NCI-H1417 (cell line): Measurements from ENCODE around the gene LATS2.
"Not testable (repeated sequence)": the region's sequence is repeated elsewhere in the genome, so short reads cannot be mapped to it uniquely, and the experiment has no call there.

ENCODE experiments used
- DNase-seq, 3 experiments: peaks; one replicate each; lab custom pipeline; 2025; lab: John Stamatoyannopoulos, UW

Gene LATS2

DNA sequence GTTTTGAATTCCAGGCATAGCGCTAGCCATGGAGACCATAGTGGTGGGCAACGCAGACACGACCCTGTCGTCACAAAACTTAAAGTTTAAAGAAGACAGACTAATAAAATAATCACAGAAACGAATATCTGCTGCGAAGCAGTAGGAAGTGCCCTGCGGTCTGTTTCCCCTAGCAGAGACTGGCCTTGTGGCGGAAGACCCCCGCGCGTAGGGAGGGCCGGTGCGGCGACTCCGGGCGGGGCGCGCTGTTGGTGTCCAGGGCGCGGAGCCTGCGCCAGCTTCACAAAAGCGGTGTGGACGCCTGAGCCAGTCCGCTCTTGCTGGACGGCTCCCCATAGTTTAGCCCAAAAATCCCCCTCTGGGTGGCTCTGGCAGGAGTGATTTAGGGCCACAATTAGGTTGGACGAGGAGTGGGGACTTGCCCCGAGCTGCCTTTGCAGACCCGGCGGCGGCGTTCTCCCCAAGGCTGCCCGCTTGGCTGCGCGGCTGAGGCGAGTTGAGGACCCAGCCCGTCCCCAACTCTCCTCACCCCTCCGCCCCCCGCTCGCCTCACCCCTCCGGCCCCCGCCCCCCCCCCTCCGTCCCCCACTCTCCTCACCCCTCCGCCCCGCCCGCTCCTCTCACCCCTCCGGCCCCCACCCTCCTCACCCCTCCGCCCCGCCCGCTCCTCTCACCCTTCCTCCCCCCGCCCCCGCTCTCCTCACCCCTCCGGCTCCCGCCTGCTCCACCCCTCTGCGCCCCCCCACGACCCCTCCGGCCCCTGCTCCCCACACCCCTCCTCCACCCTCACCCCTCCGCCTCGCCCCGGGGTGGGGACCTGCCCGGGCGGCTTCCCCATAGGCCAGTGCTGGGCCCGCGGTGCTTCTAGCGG lies 14.2 kb upstream of the LATS2 start:
- DNase-seq: no peak

DNA sequence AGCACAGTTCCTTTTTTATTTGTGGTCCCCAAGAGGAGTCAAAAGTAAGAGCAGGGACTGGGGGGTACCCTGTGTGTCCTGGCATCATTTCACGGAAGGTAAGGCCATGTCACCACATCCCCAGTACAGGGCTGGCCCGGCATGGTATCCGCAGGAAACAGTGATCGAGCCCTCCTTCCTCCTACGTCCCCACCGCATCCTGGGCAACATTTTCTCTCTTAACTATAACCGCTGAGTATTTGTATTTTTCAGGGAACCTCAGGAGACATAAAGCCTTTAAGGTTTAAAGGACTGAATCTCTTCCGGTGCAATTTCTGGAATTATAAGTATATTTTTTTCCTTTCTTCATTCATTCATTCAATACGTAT lies 13.6 kb upstream of the LATS2 start:
- DNase-seq: no peak

GRCh38 chr13:21074546-21074945 lies 13.2 kb upstream of the LATS2 start:
- no peak for DNase-seq

DNA sequence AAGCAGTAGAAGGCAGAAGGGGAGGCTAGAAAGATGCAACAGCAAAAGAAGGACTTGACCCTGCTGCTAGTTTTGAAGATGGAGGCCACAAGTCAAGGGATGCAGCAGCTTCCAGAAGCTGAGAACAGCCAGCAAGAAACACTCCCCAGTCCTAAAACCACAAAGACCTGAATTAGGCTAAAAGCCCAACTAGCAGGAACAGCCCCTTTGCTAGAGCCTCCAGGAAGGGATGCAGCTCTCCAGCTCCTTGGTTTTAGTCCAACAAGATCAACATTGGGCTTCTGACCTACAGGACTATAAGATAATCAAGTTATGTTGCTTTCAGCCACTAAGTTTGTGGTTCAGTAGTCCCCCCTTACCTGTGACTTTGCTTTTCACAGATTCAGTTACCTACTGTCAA lies 10.5 kb upstream of the LATS2 start:
- no peak for DNase-seq

DNA sequence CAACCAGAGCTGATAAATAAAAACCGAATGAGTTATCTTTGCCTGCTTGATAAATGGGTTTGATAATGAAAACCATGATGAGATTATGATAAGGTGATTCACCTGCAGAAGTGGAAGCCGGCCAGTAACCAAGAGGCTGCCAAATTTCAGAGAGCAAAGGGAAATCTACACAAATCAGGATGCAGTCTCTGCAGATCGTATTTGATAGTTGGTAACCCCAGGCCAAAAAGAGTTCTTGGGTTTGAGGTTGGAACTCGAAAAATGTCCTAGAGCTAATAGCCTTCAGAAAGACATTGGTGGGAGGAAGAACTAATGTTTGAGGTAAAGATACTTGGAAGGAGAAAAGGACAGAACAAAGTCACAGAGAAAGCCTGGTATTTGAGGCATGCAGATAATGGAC lies 9.6 kb upstream of the LATS2 start:
- DNase-seq: no peak

GRCh38 chr13:21069561-21070004 lies 8.2 kb upstream of the LATS2 start:
- no peak for DNase-seq

DNA sequence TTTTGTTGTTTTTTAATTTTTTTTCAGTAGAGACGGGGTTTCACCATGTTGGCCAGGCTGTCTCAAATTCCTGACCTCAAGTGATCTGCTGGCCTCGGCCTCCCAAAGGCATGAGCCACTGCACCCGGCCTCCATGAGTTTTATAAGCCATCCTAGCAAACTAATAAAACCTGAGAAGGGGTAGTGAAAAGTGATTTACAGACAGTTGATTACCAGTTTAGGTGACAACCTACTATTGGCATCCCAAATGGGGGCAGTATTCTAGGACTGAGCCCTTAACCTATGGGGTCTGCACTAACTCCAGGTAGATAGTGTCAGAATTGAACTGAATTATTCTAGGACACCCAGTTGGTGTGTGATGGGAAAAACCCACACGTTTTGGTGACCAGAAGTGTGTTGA lies 6.5 kb upstream of the LATS2 start:
- DNase-seq: no peak

DNA sequence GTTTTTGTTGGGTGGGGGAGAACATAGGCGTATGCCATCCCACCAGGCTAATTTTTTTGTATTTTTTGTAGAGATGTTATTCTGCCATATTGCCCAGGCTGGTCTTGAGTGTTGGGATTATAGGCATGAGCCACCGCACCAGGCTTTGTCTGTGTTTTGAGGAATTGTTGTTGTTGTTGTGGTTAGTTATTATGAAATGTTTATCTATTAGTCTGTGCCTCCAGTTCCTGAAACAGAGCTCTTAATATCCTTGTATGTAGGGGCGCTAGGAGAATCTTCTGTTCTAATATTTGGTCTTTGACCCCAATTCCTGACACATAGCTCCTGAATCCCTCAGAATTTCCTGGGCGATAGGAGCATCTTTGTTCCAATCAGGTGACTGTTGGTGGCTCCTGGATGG lies 5.6 kb upstream of the LATS2 start:
- DNase-seq: no peak

DNA sequence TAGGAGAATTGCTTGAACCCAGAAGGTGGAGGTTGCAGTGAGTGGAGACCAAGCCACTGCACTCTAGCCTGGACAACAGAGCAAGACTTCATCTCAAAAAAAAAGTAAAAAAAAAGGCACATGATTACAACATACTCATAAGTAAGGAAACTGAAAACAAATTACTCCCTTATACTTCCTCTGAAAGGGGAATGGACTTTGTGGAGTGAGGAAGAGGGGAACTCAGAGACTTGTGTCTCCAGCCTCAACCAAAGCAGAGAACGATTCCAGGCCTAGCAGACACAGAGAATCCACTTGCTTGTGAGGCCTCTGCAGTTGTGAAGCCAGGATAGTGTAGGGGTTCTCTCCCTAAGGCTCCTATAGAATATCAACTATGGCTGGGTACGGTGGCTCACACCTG lies 4.3 kb upstream of the LATS2 start:
- DNase-seq: no peak

- no peak for DNase-seq
These were observed 1.6 kb upstream of the LATS2 start for GRCh38 chr13:21063031-21063430.

DNA sequence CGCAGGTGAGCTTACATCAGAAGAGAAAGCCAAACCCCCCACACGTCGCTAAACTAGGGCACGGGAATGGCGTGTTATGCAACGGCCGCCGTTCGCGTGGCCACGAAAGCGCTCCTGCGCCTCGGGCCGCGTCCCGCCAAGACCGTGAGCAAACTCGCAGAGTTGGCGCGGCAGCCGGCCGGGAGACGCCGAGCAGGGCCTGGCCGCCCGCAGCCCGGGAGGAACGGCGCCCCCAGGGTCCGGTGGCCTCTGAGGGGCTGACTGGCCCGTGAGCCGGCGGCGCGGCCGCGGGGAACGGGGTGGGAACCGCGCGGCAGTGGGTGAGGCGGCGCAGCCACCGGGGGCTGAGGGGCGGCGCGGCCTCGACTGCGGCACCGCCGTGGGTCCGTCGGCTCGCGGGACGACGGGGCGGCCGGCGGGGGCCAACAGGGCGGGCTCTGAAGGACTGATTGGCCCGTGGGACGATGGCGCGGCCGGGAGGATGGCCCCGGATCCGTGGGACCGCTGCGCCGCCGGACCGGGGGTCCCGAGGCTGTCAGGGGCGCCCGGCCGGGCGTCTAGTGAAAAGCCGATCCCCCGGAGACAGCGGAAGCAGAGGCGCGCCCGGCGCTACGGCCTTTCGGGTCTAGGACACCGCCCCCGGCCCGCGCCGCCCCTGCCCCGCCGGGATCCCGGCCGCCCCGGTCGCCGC lies 903 bp downstream of the LATS2 start:
- DNase-seq: no peak

- DNase-seq: no peak
These were observed 1.6 kb downstream of the LATS2 start for GRCh38 chr13:21059641-21060337.

GRCh38 chr13:21058361-21058760 lies 3.0 kb downstream of the LATS2 start:
- no peak for DNase-seq

DNA sequence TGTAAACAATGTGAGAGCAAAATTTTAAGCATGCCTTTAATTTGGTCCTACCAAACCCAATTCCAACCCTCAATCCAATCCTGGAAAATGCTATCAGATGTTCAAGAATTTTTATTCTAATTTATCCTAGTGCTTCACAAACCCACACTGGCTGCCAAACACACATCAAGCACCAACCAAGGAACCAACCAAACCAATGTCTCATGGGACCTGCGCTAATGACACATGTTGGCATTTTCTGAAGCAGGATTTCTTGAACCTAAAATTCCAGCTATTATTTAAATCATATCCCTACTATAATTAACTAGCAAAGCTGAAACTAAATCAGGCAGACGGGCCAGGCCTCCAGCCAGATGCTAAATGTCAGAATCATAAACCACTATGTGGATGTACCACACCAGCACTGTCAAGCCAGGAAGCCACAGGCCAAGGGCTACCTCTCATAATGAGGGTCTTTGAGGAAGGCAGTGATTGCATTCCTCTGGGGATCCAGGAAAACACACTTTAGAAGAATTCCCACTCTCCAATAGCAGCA lies 5.8 kb downstream of the LATS2 start:
- no peak for DNase-seq

- DNase-seq: no peak
These were observed 6.4 kb downstream of the LATS2 start for GRCh38 chr13:21055016-21055415.

DNA sequence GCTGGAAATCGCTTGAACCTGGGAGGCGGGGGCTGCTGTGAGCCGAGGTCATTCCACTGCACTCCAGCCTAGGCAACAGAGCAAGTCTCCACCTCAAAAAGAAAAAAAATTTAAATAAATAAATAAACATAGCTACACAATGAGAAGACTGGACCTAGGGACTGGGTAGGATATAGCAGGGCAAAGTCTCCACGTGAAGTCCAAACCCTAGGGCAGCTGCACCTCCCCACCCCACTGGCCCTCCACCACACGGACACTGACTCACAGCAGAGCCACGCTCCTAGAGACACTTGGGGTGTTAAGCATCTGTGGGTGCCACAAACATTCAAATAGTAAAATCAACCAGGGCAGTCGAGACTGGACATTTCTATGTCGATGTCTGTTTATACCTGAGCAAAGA lies 7.1 kb downstream of the LATS2 start:
- no peak for DNase-seq

DNA sequence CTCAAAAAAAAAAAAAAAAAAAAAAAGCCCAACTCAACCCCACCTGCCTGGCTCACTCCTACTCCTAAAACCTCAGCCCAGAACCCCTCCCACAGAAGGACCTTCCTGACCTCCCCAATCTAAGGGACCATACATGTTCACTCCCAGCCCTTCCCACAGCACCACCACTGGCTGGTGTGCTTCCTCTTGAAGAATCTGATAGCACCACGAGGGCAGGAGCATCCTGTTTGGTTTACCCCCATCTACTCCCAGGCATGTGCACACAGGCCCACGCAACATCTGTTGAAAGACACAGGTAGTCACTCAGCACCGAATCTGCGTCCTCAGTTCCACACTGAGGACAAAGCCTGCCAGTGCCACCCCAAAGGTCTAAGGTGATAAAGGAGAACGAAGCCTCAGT lies 8.2 kb downstream of the LATS2 start:
- no peak for DNase-seq

DNA sequence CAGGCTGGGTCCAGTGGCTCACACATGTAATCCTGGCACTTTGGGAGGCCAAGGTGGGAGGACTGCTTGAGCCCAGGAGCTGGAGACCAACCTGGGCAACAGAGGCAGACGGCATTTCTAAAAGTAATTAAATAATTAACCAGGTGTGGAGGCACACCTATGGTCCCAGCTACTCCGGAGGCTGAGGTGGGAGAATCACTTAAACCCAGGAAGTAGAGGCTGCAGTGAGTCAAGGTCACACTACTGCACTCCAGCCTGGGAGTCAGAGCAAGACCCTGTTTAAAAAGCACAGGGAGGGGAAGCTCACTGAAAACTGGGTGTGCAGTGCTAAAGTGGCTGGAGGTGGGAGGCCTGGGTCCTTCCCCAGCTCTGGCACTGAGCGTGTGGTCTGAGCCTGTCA lies 9.7 kb downstream of the LATS2 start:
- DNase-seq: no peak

GRCh38 chr13:21050288-21051197 lies 10.8 kb downstream of the LATS2 start:
- DNase-seq: no peak

- DNase-seq: not testable (repeated sequence)
These were observed 11.7 kb downstream of the LATS2 start for GRCh38 chr13:21049731-21050130.

GRCh38 chr13:21048901-21049698 lies 12.3 kb downstream of the LATS2 start:
- DNase-seq: no peak
